Smooth muscle cell (in vitro differentiated cells): ENCODE results near the gene CLCA2. TPM values are rescaled to one million over a fixed set of nuclear protein-coding genes. Genes with fewer than 3 reads are reported as not detected.

ENCODE experiments used
- DNase-seq: peaks from one replicate; lab custom pipeline; 2025; ENCODE audit not compliant: unreplicated experiment; lab: John Stamatoyannopoulos, UW
- H2AFZ ChIP-seq: fragments of 200-600 bp; sonication (generic); 2 replicates; pipeline ENCODE4 v1.6.0; 2016; ENCODE audit warnings: antibody characterized with exemption, low read depth, mild to moderate bottlenecking
- H3F3A ChIP-seq: fragments of 200-600 bp; sonication (generic); 2 replicates; pipeline ENCODE4 v1.6.0; 2017; ENCODE audit warnings: antibody characterized with exemption, low read depth
- H3K27ac ChIP-seq: fragments of 200-600 bp; sonication (generic); 2 replicates; pipeline ENCODE4 v1.5.1; 2016; ENCODE audit warnings: low read depth, mild to moderate bottlenecking
- H3K27me3 ChIP-seq: fragments of 200-600 bp; sonication (generic); 2 replicates; pipeline ENCODE4 v1.6.1; 2016; ENCODE audit warnings: low read depth, mild to moderate bottlenecking
- H3K36me3 ChIP-seq: fragments of 200-600 bp; sonication (generic); 2 replicates; pipeline ENCODE4 v1.5.1; 2016; ENCODE audit warnings: low read depth
- H3K4me1 ChIP-seq: fragments of 200-600 bp; sonication (generic); 2 replicates; pipeline ENCODE4 v1.5.1; 2016; ENCODE audit warnings: low read depth
- H3K4me2 ChIP-seq: fragments of 200-600 bp; sonication (generic); 2 replicates; pipeline ENCODE4 v1.6.0; 2016; ENCODE audit warnings: mild to moderate bottlenecking
- H3K4me3 ChIP-seq: fragments of 200-600 bp; sonication (generic); 2 replicates; pipeline ENCODE4 v1.5.1; 2016; ENCODE audit warnings: mild to moderate bottlenecking
- H3K79me2 ChIP-seq: fragments of 200-600 bp; sonication (generic); 2 replicates; pipeline ENCODE4 v1.6.0; 2016; ENCODE audit warnings: low read depth, mild to moderate bottlenecking
- H3K9ac ChIP-seq: fragments of 200-600 bp; sonication (generic); 2 replicates; pipeline ENCODE4 v1.6.0; 2016; ENCODE audit warnings: low read depth
- H3K9me3 ChIP-seq: fragments of 200-600 bp; sonication (generic); replicated peaks from 2 replicates; pipeline ENCODE4 v1.5.1; 2016; ENCODE audit warnings: low read depth
- H4K20me1 ChIP-seq: fragments of 200-600 bp; sonication (generic); 2 replicates; pipeline ENCODE4 v1.6.0; 2016; ENCODE audit warnings: low read depth
- CTCF ChIP-seq: fragments of 200-600 bp; sonication (generic); IDR thresholded peaks from 2 replicates; pipeline ENCODE4 v1.5.1; 2017; ENCODE audit warnings: borderline replicate concordance, mild to moderate bottlenecking, antibody characterized with exemption; ENCODE audit not compliant: insufficient read depth, poor library complexity, severe bottlenecking
- WGBS: methylation state at CpG from one replicate; pipeline ENCODE4 v1.1.7; 2016; ENCODE audit warnings: low lambda C conversion rate; 5-methylcytosine and 5-hydroxymethylcytosine counted together
- polyA plus RNA-seq: library from polyadenylated mRNA; unstranded; fragments of >200 nt; fragmentation: Nextera tagmentation; extraction: Ambion mirVana; gene quantifications from 2 replicates; pipeline ENCODE4 v1.2.1, GENCODE V29; 2016
- total RNA-seq: library from RNA; depleted of rRNA; stranded (reverse); fragments of >200 nt; gene quantifications from 2 replicates; pipeline ENCODE4 v1.2.3, GENCODE V29; 2014

CLCA2 gene
- total and polyA plus RNA-seq, 2 experiments from 2014 or later, result 1.00 to 24.2 TPM

DNA sequence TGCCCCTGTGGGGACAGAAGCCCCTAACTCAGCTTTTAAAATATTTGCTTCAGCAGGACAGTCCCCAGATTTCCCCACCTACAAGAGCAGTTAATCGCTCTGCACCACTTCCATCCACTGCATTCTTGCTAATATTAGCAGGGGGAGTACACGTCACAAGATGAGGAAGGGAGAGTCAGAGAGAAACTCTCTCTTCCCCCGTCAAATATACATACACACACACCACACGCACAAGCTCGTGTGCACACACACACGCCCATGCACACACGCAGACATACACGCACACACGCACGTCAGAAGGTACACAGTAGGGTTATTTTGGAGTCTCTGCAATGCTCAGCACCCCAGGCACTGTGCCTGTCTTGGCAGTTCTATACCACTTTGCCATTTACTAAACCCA, 46.9 kb downstream of the CLCA2 start:
- no peak overlapping the region for H2AFZ ChIP-seq
- DNase-seq, result no peak
- H3K9me3 ChIP-seq, result no peaks in the 10 kb centered on the region
- H3K9ac ChIP-seq, result no peak overlapping the region
- no peak for TF ChIP-seq CTCF
- H3K4me2 ChIP-seq, result no peak overlapping the region
- 89% methylated on average over 10 of the region's 10 CpGs for WGBS
- H4K20me1 ChIP-seq, result no peaks in the 10 kb centered on the region
- no peaks in the 10 kb centered on the region for H3K79me2 ChIP-seq
- no peaks in the 10 kb centered on the region for H3K4me1 ChIP-seq
- H3K27ac ChIP-seq, result no peak overlapping the region
- H3F3A ChIP-seq, result no peaks in the 10 kb centered on the region
- H3K27me3 ChIP-seq, result no peaks in the 10 kb centered on the region
- H3K4me3 ChIP-seq, result no peak overlapping the region
- no peaks in the 10 kb centered on the region for H3K36me3 ChIP-seq

DNA sequence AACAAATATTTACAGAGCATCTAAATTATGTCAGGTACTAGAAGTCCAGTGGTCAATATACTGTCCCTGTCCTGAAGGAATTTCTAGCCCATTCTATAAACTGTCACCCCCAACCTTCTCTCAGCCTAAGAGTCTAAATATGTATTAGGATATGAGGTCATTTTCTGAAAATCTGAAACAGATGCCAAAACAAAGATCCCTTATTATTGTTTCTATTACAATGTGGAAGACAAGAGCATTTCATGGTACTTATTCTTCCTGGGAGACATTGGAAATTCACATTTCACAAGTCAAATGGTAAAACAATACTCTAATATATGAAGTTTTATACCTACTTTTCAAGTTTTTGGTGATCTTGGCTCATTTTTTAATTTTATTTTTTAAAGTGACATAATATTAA, 47.3 kb downstream of the CLCA2 start:
- Histone ChIP-seq H2AFZ (no peak overlapping the region), H3K9me3 (no peaks in the 10 kb centered on the region), H3K9ac (no peak overlapping the region), H4K20me1 (no peaks in the 10 kb centered on the region), H3K4me3 (no peak overlapping the region), H3K27ac (no peak overlapping the region), H3K79me2 (no peaks in the 10 kb centered on the region), H3F3A (no peaks in the 10 kb centered on the region), H3K4me2 (no peak overlapping the region), H3K27me3 (no peaks in the 10 kb centered on the region), H3K36me3 (no peaks in the 10 kb centered on the region), H3K4me1 (no peaks in the 10 kb centered on the region)
- no peak for TF ChIP-seq CTCF
- DNase-seq, result no peak

DNA sequence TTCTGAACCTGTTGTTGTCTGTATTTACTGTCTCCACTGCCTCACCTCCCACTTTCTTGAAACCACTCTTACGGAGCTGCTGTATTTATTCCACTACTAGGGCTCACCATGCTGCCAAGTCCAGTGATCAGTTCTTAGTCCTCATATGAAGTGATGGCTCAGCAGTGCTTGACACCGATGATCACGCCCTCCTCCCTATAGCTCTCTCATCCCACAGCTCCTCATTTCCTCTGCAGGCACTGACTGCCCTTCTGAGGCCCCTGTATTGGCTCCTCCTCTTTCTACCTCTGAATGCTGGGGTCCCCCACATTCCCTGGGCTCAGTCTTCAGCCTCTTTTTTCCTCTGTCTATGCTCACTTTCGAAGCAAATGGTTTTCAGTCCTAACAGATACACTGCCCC, 48.2 kb downstream of the CLCA2 start:
- H3K27ac ChIP-seq, result no peak overlapping the region
- no peaks in the 10 kb centered on the region for H3K79me2 ChIP-seq
- H3K4me2 ChIP-seq, result no peak overlapping the region
- DNase-seq, result no peak
- H3K4me1 ChIP-seq, result no peaks in the 10 kb centered on the region
- no peaks in the 10 kb centered on the region for H3K9me3 ChIP-seq
- no peak overlapping the region for H2AFZ ChIP-seq
- no peaks in the 10 kb centered on the region for H3K36me3 ChIP-seq
- no peaks in the 10 kb centered on the region for H3F3A ChIP-seq
- no peak overlapping the region for H3K9ac ChIP-seq
- H3K4me3 ChIP-seq, result no peak overlapping the region
- no peaks in the 10 kb centered on the region for H3K27me3 ChIP-seq
- no peaks in the 10 kb centered on the region for H4K20me1 ChIP-seq
- no peak for TF ChIP-seq CTCF
- WGBS, result 88% methylated on average over 4 of the region's 4 CpGs

GRCh38 chr1:86472767-86473166, 48.8 kb downstream of the CLCA2 start:
- WGBS, result 70% methylated on average over 3 of the region's 3 CpGs
- Histone ChIP-seq H3K79me2 (no peaks in the 10 kb centered on the region), H3K9ac (no peak overlapping the region)

More at GRCh38 chr1:86472767-86473166, 48.8 kb downstream of the CLCA2 start:
- Histone ChIP-seq H3K4me2 (no peak overlapping the region), H3K9me3 (no peaks in the 10 kb centered on the region), H3K27me3 (no peaks in the 10 kb centered on the region), H2AFZ (no peak overlapping the region), H3F3A (no peaks in the 10 kb centered on the region), H3K4me1 (no peaks in the 10 kb centered on the region), H3K4me3 (no peak overlapping the region), H3K36me3 (no peaks in the 10 kb centered on the region), H4K20me1 (no peaks in the 10 kb centered on the region), H3K27ac (no peak overlapping the region)
- no peak for DNase-seq
- TF ChIP-seq CTCF, result no peak
